WTC11 (cell line): Measurements from ENCODE around the gene CUL9.

Experiments
- CREM ChIP-seq: sonication (generic); formaldehyde crosslinking; IDR thresholded peaks from 2 replicates; pipeline ENCODE4 v1.8.1; 2022; ENCODE audit warnings: mild to moderate bottlenecking, missing genetic modification reagents, moderate library complexity
- CTCF ChIP-seq: fragments of 200-600 bp; IDR thresholded peaks from 2 replicates; pipeline ENCODE4 v1.8.0; 2022; ENCODE audit warnings: antibody characterized with exemption
- ERG ChIP-seq: fragments of 250-450 bp; sonication (Bioruptor Pico); IDR thresholded peaks from 2 replicates; pipeline ENCODE4 v1.8.0; 2021; ENCODE audit warnings: mild to moderate bottlenecking
- ESRRA ChIP-seq: sonication (generic); formaldehyde crosslinking; IDR thresholded peaks from 2 replicates; pipeline ENCODE4 v1.8.1; 2022; ENCODE audit warnings: mild to moderate bottlenecking, missing genetic modification reagents, borderline replicate concordance
- JUN ChIP-seq: sonication (generic); formaldehyde crosslinking; IDR thresholded peaks from 2 replicates; pipeline ENCODE4 v1.8.0; 2023; ENCODE audit warnings: mild to moderate bottlenecking, missing genetic modification reagents
- TEAD4 ChIP-seq: sonication (generic); formaldehyde crosslinking; IDR thresholded peaks from 2 replicates; pipeline ENCODE4 v1.8.0; 2022; ENCODE audit warnings: mild to moderate bottlenecking, missing genetic modification reagents
- TP53 ChIP-seq: sonication (generic); formaldehyde crosslinking; IDR thresholded peaks from 2 replicates; pipeline ENCODE4 v1.8.1; 2023; ENCODE audit warnings: mild to moderate bottlenecking, missing genetic modification reagents
- USF2 ChIP-seq: sonication (generic); formaldehyde crosslinking; IDR thresholded peaks from 2 replicates; pipeline ENCODE4 v1.8.1; 2023; ENCODE audit warnings: mild to moderate bottlenecking, missing genetic modification reagents, moderate library complexity
- ZNF138 ChIP-seq: sonication (generic); formaldehyde crosslinking; conservative IDR thresholded peaks from 2 replicates; pipeline ENCODE4 v1.8.1; 2022; ENCODE audit warnings: mild to moderate bottlenecking, moderate library complexity, missing genetic modification reagents
- TF ChIP-seq, protein P1 (sequence below): sonication (generic); formaldehyde crosslinking; IDR thresholded peaks from 2 replicates; pipeline ENCODE4 v1.8.1; 2023; ENCODE audit warnings: mild to moderate bottlenecking, missing genetic modification reagents, moderate library complexity
- TF ChIP-seq, protein P2 (sequence below): sonication (generic); formaldehyde crosslinking; IDR thresholded peaks from 2 replicates; pipeline ENCODE4 v1.8.0; 2023; ENCODE audit warnings: missing genetic modification reagents
- TF ChIP-seq, protein P3 (sequence below): sonication (generic); formaldehyde crosslinking; IDR thresholded peaks from 2 replicates; pipeline ENCODE4 v1.8.1; 2022; ENCODE audit warnings: low read depth, missing genetic modification reagents, borderline replicate concordance

- TF ChIP-seq TEAD4 (CRISPR knock-in tag) (no peak), JUN (CRISPR knock-in tag) (no peak), TP53 (CRISPR knock-in tag) (no peak), USF2 (no peak), CTCF (no peak), CREM (no peak), ZNF138 (CRISPR knock-in tag) (no peak), ERG (CRISPR knock-in tag) (no peak), ESRRA (no peak)
- TF ChIP-seq, protein P1, sequence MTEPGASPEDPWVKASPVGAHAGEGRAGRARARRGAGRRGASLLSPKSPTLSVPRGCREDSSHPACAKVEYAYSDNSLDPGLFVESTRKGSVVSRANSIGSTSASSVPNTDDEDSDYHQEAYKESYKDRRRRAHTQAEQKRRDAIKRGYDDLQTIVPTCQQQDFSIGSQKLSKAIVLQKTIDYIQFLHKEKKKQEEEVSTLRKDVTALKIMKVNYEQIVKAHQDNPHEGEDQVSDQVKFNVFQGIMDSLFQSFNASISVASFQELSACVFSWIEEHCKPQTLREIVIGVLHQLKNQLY (CRISPR knock-in tag) = no peak
- TF ChIP-seq, protein P2, sequence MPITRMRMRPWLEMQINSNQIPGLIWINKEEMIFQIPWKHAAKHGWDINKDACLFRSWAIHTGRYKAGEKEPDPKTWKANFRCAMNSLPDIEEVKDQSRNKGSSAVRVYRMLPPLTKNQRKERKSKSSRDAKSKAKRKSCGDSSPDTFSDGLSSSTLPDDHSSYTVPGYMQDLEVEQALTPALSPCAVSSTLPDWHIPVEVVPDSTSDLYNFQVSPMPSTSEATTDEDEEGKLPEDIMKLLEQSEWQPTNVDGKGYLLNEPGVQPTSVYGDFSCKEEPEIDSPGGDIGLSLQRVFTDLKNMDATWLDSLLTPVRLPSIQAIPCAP (CRISPR knock-in tag) = no peak
- TF ChIP-seq, protein P3, sequence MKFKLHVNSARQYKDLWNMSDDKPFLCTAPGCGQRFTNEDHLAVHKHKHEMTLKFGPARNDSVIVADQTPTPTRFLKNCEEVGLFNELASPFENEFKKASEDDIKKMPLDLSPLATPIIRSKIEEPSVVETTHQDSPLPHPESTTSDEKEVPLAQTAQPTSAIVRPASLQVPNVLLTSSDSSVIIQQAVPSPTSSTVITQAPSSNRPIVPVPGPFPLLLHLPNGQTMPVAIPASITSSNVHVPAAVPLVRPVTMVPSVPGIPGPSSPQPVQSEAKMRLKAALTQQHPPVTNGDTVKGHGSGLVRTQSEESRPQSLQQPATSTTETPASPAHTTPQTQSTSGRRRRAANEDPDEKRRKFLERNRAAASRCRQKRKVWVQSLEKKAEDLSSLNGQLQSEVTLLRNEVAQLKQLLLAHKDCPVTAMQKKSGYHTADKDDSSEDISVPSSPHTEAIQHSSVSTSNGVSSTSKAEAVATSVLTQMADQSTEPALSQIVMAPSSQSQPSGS (CRISPR knock-in tag) = no peak
These were observed 49.9 kb downstream of the CUL9 start for GRCh38 chr6:43231735-43232450.
